Panc1 (cell line): Measurements from ENCODE around the gene TMEFF2. TPM values are rescaled to one million over a fixed set of nuclear protein-coding genes. Genes with fewer than 3 reads are reported as not detected.

ENCODE experiments used
- ATAC-seq: fragments of 200-7000 bp; cut with Tn5 transposase; 2 replicates; pipeline ENCODE4 v1.9.1; 2020; ENCODE audit warnings: mild to moderate bottlenecking, moderate library complexity
- BruUV-seq: library from RNA; stranded (reverse); fragments of 400-500 nt; replicated peaks from 2 replicates; lab custom pipeline; 2021; lab: Mats Ljungman, UMichigan
- CTCF ChIA-PET: fragments of 300-600 bp; sonication (Branson Sonifier 250); formaldehyde crosslinking; loops from one replicate; lab custom pipeline; 2022; ENCODE audit warnings: antibody characterized with exemption; lab: Charles Lee
- POLR2A ChIA-PET: fragments of 300-600 bp; sonication (Branson Sonifier 250); formaldehyde crosslinking; loops from one replicate; lab custom pipeline; 2022; ENCODE audit warnings: antibody characterized with exemption; lab: Charles Lee
- DNase-seq: peaks from one replicate; pipeline ENCODE4 v3.0.0-alpha.2; 2010; ENCODE audit warnings: low read depth, low spot score
- H3K27ac ChIP-seq: 2 replicates; pipeline ENCODE4 v1.5.1; 2011; ENCODE audit warnings: mild to moderate bottlenecking, low read length, inconsistent platforms
- H3K27me3 ChIP-seq: fragments of 200-500 bp; sonication (Bioruptor generic); 2 replicates; pipeline ENCODE4 v1.6.0; 2014; ENCODE audit warnings: low read length, inconsistent platforms; ENCODE audit not compliant: control insufficient read depth, insufficient read depth
- H3K36me3 ChIP-seq: fragments of 200-500 bp; sonication (Bioruptor generic); 2 replicates; pipeline ENCODE4 v1.5.1; 2014; ENCODE audit warnings: inconsistent platforms, mild to moderate bottlenecking, low read length, moderate library complexity; ENCODE audit not compliant: control insufficient read depth, insufficient read depth
- H3K4me1 ChIP-seq: 2 replicates; pipeline ENCODE4 v1.5.1; 2011; ENCODE audit warnings: inconsistent platforms, mild to moderate bottlenecking, low read length, moderate library complexity; ENCODE audit not compliant: control insufficient read depth, insufficient read depth
- H3K4me3 ChIP-seq, 2 experiments: 2 replicates each; pipeline ENCODE4 v1.5.1; 2011 to 2012; ENCODE audit warnings: low read depth in 2 of 2, low read length in 2 of 2, mild to moderate bottlenecking in 2 of 2, inconsistent platforms in 1 of 2, moderate library complexity in 1 of 2
- H3K9me3 ChIP-seq: fragments of 200-500 bp; sonication (Bioruptor generic); 2 replicates; pipeline ENCODE4 v1.5.1; 2014; ENCODE audit warnings: low read depth, mild to moderate bottlenecking, inconsistent platforms, low read length, moderate library complexity; ENCODE audit not compliant: control insufficient read depth, insufficient read depth
- POLR2AphosphoS5 ChIP-seq: IDR thresholded peaks from 2 replicates; pipeline ENCODE4 v1.6.1; 2012; ENCODE audit warnings: mild to moderate bottlenecking, low read depth, low read length, moderate library complexity
- SIN3A ChIP-seq: IDR thresholded peaks from 2 replicates; pipeline ENCODE4 v1.6.1; 2012; ENCODE audit warnings: low read depth, mild to moderate bottlenecking, low read length, moderate library complexity, borderline replicate concordance; ENCODE audit not compliant: insufficient read depth
- TCF7L2 ChIP-seq: IDR thresholded peaks from 2 replicates; pipeline ENCODE4 v1.6.1; 2011; ENCODE audit warnings: mild to moderate bottlenecking, low read depth, low read length, inconsistent platforms
- in situ Hi-C: cut with HindIII; loops from 2 replicates; pipeline ENCODE4 v1.10.0; 2016; ENCODE audit warnings: low sequenced_read_pairs, low pct_unique_long_range_greater_than_20kb
- intact Hi-C: fragments of 100-400 bp; cut with micrococcal nuclease; formaldehyde crosslinking; loops from one replicate; pipeline ENCODE4 v1.10.0; 2022; ENCODE audit not compliant: unreplicated experiment
- total RNA-seq: library from RNA; stranded (reverse); gene quantifications from one replicate; pipeline ENCODE4 v1.2.1, GENCODE V29; 2021; ENCODE audit not compliant: unreplicated experiment
- TF ChIP-seq, protein P1 (sequence below): fragments of 450-650 bp; IDR thresholded peaks from 2 replicates; pipeline ENCODE4 v1.5.1; 2017; ENCODE audit warnings: mild to moderate bottlenecking
- TF ChIP-seq, protein P2 (sequence below), 2 experiments: IDR thresholded peaks; 2 replicates each; pipeline ENCODE4 v1.6.1; 2011 to 2012; ENCODE audit warnings: low read depth in 2 of 2, control low read depth in 1 of 2, low read length in 1 of 2, mild to moderate bottlenecking in 1 of 2, moderate library complexity in 1 of 2; ENCODE audit not compliant: insufficient read depth in 1 of 2

The TMEFF2 gene
- total RNA-seq, 1 experiment from 2014 or later = 1.5 TPM

DNA sequence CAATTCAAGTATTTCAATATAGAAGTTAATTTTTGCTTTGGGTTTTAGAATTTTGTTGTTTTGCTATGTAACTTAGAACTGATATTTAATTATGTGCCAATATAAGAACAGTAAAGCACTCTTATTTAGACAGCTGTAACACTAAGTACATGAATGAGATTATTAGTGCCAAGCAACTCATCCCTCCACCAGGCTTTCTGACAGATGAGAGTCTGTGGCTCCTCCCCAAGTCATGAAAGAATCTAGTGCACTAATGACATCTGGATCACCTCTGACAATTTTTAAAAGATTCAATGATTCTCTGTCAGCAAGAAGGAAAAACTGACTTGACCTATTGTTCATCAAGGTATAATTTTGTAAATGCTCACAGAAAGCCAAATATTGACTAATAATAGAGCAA is 67.8 kb downstream of the TMEFF2 start:
- BruUV-seq = no TSS peak
- ChIA-PET POLR2A (no interaction called here), CTCF (no interaction called here)
- H3K4me3 ChIP-seq = no peak overlapping the region
- H3K36me3 ChIP-seq = no peaks in the 10 kb centered on the region
- DNase-seq (no peak), ATAC-seq (no peak)
- H3K4me1 ChIP-seq = no peaks in the 10 kb centered on the region
- H3K27me3 ChIP-seq = no peaks in the 10 kb centered on the region
- no peak for TF ChIP-seq POLR2AphosphoS5
- TF ChIP-seq SIN3A = no peak
- TF ChIP-seq, protein P1, sequence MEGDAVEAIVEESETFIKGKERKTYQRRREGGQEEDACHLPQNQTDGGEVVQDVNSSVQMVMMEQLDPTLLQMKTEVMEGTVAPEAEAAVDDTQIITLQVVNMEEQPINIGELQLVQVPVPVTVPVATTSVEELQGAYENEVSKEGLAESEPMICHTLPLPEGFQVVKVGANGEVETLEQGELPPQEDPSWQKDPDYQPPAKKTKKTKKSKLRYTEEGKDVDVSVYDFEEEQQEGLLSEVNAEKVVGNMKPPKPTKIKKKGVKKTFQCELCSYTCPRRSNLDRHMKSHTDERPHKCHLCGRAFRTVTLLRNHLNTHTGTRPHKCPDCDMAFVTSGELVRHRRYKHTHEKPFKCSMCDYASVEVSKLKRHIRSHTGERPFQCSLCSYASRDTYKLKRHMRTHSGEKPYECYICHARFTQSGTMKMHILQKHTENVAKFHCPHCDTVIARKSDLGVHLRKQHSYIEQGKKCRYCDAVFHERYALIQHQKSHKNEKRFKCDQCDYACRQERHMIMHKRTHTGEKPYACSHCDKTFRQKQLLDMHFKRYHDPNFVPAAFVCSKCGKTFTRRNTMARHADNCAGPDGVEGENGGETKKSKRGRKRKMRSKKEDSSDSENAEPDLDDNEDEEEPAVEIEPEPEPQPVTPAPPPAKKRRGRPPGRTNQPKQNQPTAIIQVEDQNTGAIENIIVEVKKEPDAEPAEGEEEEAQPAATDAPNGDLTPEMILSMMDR = no peak
- TF ChIP-seq, protein P2, sequence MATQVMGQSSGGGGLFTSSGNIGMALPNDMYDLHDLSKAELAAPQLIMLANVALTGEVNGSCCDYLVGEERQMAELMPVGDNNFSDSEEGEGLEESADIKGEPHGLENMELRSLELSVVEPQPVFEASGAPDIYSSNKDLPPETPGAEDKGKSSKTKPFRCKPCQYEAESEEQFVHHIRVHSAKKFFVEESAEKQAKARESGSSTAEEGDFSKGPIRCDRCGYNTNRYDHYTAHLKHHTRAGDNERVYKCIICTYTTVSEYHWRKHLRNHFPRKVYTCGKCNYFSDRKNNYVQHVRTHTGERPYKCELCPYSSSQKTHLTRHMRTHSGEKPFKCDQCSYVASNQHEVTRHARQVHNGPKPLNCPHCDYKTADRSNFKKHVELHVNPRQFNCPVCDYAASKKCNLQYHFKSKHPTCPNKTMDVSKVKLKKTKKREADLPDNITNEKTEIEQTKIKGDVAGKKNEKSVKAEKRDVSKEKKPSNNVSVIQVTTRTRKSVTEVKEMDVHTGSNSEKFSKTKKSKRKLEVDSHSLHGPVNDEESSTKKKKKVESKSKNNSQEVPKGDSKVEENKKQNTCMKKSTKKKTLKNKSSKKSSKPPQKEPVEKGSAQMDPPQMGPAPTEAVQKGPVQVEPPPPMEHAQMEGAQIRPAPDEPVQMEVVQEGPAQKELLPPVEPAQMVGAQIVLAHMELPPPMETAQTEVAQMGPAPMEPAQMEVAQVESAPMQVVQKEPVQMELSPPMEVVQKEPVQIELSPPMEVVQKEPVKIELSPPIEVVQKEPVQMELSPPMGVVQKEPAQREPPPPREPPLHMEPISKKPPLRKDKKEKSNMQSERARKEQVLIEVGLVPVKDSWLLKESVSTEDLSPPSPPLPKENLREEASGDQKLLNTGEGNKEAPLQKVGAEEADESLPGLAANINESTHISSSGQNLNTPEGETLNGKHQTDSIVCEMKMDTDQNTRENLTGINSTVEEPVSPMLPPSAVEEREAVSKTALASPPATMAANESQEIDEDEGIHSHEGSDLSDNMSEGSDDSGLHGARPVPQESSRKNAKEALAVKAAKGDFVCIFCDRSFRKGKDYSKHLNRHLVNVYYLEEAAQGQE (IDR thresholded peaks at IDR 0.05; ENCODE audit: insufficient read depth in 1 of 2, low read depth in 2 of 2, low read length in 1 of 2) = no peak
- no peak for TF ChIP-seq TCF7L2
- H3K9me3 ChIP-seq = no peaks in the 10 kb centered on the region
- no peak overlapping the region for H3K27ac ChIP-seq
- in situ Hi-C loops (no loop called here), intact Hi-C loops (no loop called here)

DNA sequence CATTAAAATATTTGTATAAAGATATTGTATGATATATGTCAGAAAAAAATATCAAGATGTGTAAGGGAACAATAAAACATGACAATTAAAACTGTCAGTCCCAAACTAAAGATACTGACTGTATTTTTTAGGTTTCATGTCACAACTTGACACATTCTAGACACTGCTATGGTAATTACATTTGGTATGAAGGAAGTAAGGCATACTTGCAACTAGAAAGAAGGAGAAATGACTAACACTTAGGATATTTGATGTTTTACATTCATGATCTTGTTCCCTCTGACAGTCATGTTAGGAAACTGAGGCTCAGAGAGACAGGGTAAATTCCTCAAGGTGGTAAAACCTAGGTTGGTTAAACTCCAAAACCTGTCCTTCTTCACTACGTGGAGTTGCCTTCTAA is 68.3 kb downstream of the TMEFF2 start:
- CTCF ChIA-PET = no interaction called here

More for the DNA sequence above, 68.3 kb downstream of the TMEFF2 start:
- POLR2A ChIA-PET = no interaction called here
- intact Hi-C loops (no loop called here), in situ Hi-C loops (no loop called here)
- ATAC-seq (no peak), DNase-seq (no peak)
- no peak overlapping the region for H3K4me3 ChIP-seq
- no TSS peak for BruUV-seq
- H3K9me3 ChIP-seq = no peaks in the 10 kb centered on the region
- H3K36me3 ChIP-seq = no peaks in the 10 kb centered on the region
- no peak overlapping the region for H3K27ac ChIP-seq
- no peaks in the 10 kb centered on the region for H3K4me1 ChIP-seq
- no peaks in the 10 kb centered on the region for H3K27me3 ChIP-seq
- TF ChIP-seq POLR2AphosphoS5 (no peak), TCF7L2 (no peak), SIN3A (no peak)
- TF ChIP-seq, protein P2 (IDR thresholded peaks at IDR 0.05; ENCODE audit: insufficient read depth in 1 of 2, low read depth in 2 of 2, low read length in 1 of 2) = no peak
- TF ChIP-seq, protein P1 = no peak
